HG03060 (cell line): ENCODE results near the gene THRB.

Experiments
- ATAC-seq: cut with Tn5 transposase; IDR thresholded peaks from one replicate; pipeline ENCODE4 v1.9.1; 2021; ENCODE audit warnings: low read depth, moderate number of reproducible peaks; ENCODE audit not compliant: unreplicated experiment

The THRB gene

GRCh38 chr3:24494618-24495325 is at the start of gene THRB:
Gene THRB (minus strand): TSS chr3:24494850.
- no peak for ATAC-seq

- ATAC-seq, result no peak
Observed at GRCh38 chr3:24541935-24542334, 47.3 kb upstream of the THRB start.

- ATAC-seq, result no peak
Observed at GRCh38 chr3:24540821-24541220, 46.2 kb upstream of the THRB start.

GRCh38 chr3:24539699-24540098 is 45.0 kb upstream of the THRB start:
- ATAC-seq, result no peak

GRCh38 chr3:24538891-24539290 is 44.2 kb upstream of the THRB start:
- ATAC-seq, result no peak

- ATAC-seq, result no peak
Observed at GRCh38 chr3:24533561-24534193, 39.0 kb upstream of the THRB start.

- no peak for ATAC-seq
Observed at GRCh38 chr3:24530471-24530870, 35.8 kb upstream of the THRB start.

- ATAC-seq, result no peak
Observed at GRCh38 chr3:24529210-24529609, 34.6 kb upstream of the THRB start.

- no peak for ATAC-seq
Observed at GRCh38 chr3:24526640-24527212, 32.1 kb upstream of the THRB start.

GRCh38 chr3:24525557-24525956 is 30.9 kb upstream of the THRB start:
- no peak for ATAC-seq

GRCh38 chr3:24525022-24525421 is 30.4 kb upstream of the THRB start:
- ATAC-seq, result no peak

GRCh38 chr3:24523988-24524727 is 29.5 kb upstream of the THRB start:
- ATAC-seq, result no peak

- no peak for ATAC-seq
Observed at GRCh38 chr3:24523215-24523614, 28.6 kb upstream of the THRB start.

GRCh38 chr3:24522146-24522579 is 27.5 kb upstream of the THRB start:
- ATAC-seq, result no peak

GRCh38 chr3:24521420-24522145 is 26.9 kb upstream of the THRB start:
- ATAC-seq, result no peak

GRCh38 chr3:24520976-24521419 is 26.3 kb upstream of the THRB start:
- no peak for ATAC-seq

GRCh38 chr3:24520101-24520495 is 25.4 kb upstream of the THRB start:
- no peak for ATAC-seq

- peak; percentile 48 for ATAC-seq
Observed at GRCh38 chr3:24519368-24520100, 24.9 kb upstream of the THRB start.

GRCh38 chr3:24518990-24519367 is 24.3 kb upstream of the THRB start:
- ATAC-seq, result no peak

- no peak for ATAC-seq
Observed at GRCh38 chr3:24514119-24514518, 19.5 kb upstream of the THRB start.
